ENCODE results near the gene MIS12.

Gene MIS12

GRCh38 chr17:5533486-5534315 is 47.3 kb downstream of the MIS12 start:
- no peak for TF ChIP-seq GATA2 (IDR thresholded peaks at IDR 0.05; ENCODE audit: low read depth, low read length)
- no peak for TF ChIP-seq GATA3 (IDR thresholded peaks at IDR 0.05; ENCODE audit: low read depth, low read length)

- TF ChIP-seq GATA2 (IDR thresholded peaks at IDR 0.05; ENCODE audit: low read depth, low read length) (no peak), GATA3 (IDR thresholded peaks at IDR 0.05; ENCODE audit: low read depth, low read length) (no peak)
These were observed 49.1 kb downstream of the MIS12 start for GRCh38 chr17:5535436-5535835.

GRCh38 chr17:5536866-5537650 is 50.7 kb downstream of the MIS12 start:
- TF ChIP-seq GATA3 (IDR thresholded peaks at IDR 0.05; ENCODE audit: low read depth, low read length) (no peak), GATA2 (IDR thresholded peaks at IDR 0.05; ENCODE audit: low read depth, low read length) (no peak)

- TF ChIP-seq GATA2 (IDR thresholded peaks at IDR 0.05; ENCODE audit: low read depth, low read length) (no peak), GATA3 (IDR thresholded peaks at IDR 0.05; ENCODE audit: low read depth, low read length) (no peak)
These were observed 52.9 kb downstream of the MIS12 start for GRCh38 chr17:5539286-5539685.

GRCh38 chr17:5540321-5540720 is 54.0 kb downstream of the MIS12 start:
- TF ChIP-seq GATA3 (IDR thresholded peaks at IDR 0.05; ENCODE audit: low read depth, low read length) (no peak), GATA2 (IDR thresholded peaks at IDR 0.05; ENCODE audit: low read depth, low read length) (no peak)
